ENCODE results near the gene ASB1.

Gene ASB1

DNA sequence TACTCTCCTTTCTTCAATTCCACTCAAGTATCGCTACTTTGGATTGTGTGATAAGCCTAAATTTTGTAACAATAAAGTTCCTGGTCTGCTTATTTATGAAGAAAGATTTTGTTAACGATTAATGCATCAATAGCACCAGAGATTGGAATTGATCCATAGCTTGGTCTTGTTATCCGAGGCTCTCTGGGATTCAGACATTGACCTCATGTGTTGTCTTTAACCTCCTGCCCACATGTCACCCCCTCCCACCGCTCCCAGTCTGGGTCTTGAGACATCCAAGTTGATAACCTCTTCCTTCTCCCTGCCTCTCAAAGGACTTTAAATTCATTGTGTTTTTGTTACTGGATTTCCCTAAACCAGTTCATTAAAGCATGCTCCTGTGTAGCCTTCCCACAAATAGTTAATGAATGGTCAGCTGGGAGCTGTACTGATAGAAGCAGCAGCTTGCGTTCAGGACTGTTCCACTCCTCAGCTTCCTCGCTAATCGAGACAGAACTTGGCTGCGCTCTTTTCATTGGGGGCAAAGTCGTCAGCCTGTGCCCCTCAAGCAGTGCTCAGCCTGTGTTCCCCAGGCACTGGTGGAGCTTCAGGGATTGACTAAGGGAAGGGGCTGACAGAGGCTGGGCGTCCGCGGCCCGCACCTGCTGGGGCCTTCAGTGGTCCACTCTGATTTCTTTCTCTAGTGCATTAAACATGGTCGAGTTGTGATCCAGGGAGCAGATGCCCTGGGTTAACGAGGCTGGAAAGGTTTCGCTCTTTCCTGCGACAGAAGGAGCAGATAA is 18.9 kb downstream of the ASB1 start:
- Histone ChIP-seq H2AFZ (ENCODE audit: low read length) (no peak overlapping the region), H3K4me3 (ENCODE audit: low read depth, low read length, poor library complexity, severe bottlenecking) (no peak overlapping the region), H3K9me3 (ENCODE audit: low read length) (no peaks in the 10 kb centered on the region), H3K4me1 (ENCODE audit: insufficient read depth, low read length, severe bottlenecking) (no peaks in the 10 kb centered on the region), H3F3A (ENCODE audit: insufficient read depth, low read length) (no peaks in the 10 kb centered on the region), H3K4me2 (ENCODE audit: low read length) (no peak overlapping the region), H3K27me3 (ENCODE audit: insufficient read depth, low read length) (no peaks in the 10 kb centered on the region), H3K9ac (ENCODE audit: low read length) (no peak overlapping the region), H3K9me2 (ENCODE audit: low read depth, low read length) (no peaks in the 10 kb centered on the region), H3K27ac (ENCODE audit: low read depth, low read length, poor library complexity, severe bottlenecking) (no peak overlapping the region), H4K20me1 (ENCODE audit: insufficient read depth, low read length) (no peaks in the 10 kb centered on the region), H3K79me2 (ENCODE audit: insufficient read depth, low read length) (peaks cover 11% of the 10 kb centered on the region; the same call in 1 of the 2 replicates), H3K36me3 (ENCODE audit: insufficient read depth, low read length) (peaks cover 79% of the 10 kb centered on the region)
- no peak for TF ChIP-seq EZH2 (IDR thresholded peaks at IDR 0.05; ENCODE audit: borderline replicate concordance, low read length)
- TF ChIP-seq, protein P1, sequence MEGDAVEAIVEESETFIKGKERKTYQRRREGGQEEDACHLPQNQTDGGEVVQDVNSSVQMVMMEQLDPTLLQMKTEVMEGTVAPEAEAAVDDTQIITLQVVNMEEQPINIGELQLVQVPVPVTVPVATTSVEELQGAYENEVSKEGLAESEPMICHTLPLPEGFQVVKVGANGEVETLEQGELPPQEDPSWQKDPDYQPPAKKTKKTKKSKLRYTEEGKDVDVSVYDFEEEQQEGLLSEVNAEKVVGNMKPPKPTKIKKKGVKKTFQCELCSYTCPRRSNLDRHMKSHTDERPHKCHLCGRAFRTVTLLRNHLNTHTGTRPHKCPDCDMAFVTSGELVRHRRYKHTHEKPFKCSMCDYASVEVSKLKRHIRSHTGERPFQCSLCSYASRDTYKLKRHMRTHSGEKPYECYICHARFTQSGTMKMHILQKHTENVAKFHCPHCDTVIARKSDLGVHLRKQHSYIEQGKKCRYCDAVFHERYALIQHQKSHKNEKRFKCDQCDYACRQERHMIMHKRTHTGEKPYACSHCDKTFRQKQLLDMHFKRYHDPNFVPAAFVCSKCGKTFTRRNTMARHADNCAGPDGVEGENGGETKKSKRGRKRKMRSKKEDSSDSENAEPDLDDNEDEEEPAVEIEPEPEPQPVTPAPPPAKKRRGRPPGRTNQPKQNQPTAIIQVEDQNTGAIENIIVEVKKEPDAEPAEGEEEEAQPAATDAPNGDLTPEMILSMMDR (IDR thresholded peaks at IDR 0.05; ENCODE audit: low read length), result no peak

DNA sequence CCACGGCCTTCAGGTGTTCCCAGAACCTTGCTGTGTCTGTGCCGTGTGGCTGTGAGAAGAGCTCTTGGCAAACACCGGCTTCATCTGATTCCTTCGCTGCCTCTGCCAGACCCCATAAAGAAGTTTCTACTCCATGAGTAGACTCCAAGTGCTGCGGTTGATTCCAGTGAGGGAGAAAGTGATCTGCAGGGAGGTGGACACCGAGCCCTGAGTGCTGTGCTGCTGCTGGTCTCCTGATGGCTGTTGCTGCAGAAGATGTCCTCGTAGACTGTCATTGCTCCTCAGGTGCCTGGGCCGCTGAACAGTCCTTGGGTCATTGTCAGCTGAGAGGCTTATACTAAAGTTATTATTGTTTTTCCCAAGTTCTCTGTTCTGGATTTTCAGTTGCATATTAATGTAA is 19.6 kb downstream of the ASB1 start:
- no peak overlapping the region for H3K9ac ChIP-seq (ENCODE audit: low read length)
- H3K9me3 ChIP-seq (ENCODE audit: low read length), result no peaks in the 10 kb centered on the region
- no peak overlapping the region for H3K4me2 ChIP-seq (ENCODE audit: low read length)
- H3K79me2 ChIP-seq (ENCODE audit: insufficient read depth, low read length), result peaks cover 11% of the 10 kb centered on the region; the same call in 1 of the 2 replicates
- H2AFZ ChIP-seq (ENCODE audit: low read length), result no peak overlapping the region
- H3K36me3 ChIP-seq (ENCODE audit: insufficient read depth, low read length), result peaks cover 83% of the 10 kb centered on the region
- H3K9me2 ChIP-seq (ENCODE audit: low read depth, low read length), result no peaks in the 10 kb centered on the region
- no peak overlapping the region for H3K27ac ChIP-seq (ENCODE audit: low read depth, low read length, poor library complexity, severe bottlenecking)
- H4K20me1 ChIP-seq (ENCODE audit: insufficient read depth, low read length), result no peaks in the 10 kb centered on the region
- no peaks in the 10 kb centered on the region for H3K27me3 ChIP-seq (ENCODE audit: insufficient read depth, low read length)
- no peak overlapping the region for H3K4me3 ChIP-seq (ENCODE audit: low read depth, low read length, poor library complexity, severe bottlenecking)
- H3F3A ChIP-seq (ENCODE audit: insufficient read depth, low read length), result no peaks in the 10 kb centered on the region
- TF ChIP-seq, protein P1 (IDR thresholded peaks at IDR 0.05; ENCODE audit: low read length), result no peak
- no peak for TF ChIP-seq EZH2 (IDR thresholded peaks at IDR 0.05; ENCODE audit: borderline replicate concordance, low read length)
- no peaks in the 10 kb centered on the region for H3K4me1 ChIP-seq (ENCODE audit: insufficient read depth, low read length, severe bottlenecking)

DNA sequence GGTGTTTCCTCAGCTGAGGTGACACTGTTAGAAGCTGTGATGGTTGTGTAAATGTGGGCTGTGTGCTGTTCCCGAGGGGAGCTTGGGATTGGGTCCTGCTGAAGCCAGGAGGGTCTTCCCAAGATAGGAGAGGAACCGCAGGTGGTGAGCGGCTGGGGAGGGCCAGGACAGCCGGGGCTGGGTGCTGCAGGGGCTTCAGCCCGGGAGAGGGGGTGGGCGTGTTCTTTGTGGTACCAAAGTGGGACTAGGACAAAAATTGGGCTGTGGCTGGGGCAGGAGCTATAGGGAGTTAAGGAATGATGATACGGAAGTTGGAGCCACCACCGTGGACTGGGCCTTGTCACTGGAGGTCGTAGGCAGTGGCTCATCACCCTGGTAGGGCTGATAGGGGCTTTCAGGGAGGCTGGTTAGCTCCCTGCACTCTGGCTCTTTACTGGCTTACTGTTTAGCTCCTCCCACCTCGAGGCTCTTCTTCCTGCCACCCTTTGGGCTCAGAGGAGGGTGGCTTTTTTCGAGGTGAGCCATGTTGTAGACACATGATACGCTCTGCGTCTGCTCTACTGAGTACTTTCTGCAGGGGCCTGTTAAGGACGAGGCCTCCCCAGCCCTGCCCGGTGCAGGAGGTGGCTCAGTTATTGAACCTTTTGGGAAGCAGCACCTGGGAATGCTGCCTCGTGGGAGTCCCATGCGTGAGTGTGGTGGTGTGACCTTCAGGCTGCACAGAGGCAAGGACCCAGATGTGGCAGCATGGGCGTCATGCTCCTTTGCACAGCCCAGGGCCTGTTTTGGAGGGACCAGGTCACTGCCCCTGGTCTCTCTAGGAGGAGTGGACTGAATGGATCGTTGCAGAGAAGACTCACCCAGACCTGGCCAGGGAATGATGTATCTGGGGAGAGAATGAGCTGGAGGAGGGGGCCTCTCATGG is 21.6 kb downstream of the ASB1 start:
- H3K27me3 ChIP-seq (ENCODE audit: insufficient read depth, low read length), result no peaks in the 10 kb centered on the region
- H3K4me1 ChIP-seq (ENCODE audit: insufficient read depth, low read length, severe bottlenecking), result no peaks in the 10 kb centered on the region
- H4K20me1 ChIP-seq (ENCODE audit: insufficient read depth, low read length), result no peaks in the 10 kb centered on the region
- no peak overlapping the region for H2AFZ ChIP-seq (ENCODE audit: low read length)
- no peak overlapping the region for H3K9ac ChIP-seq (ENCODE audit: low read length)
- H3K4me2 ChIP-seq (ENCODE audit: low read length), result no peak overlapping the region
- H3K79me2 ChIP-seq (ENCODE audit: insufficient read depth, low read length), result peaks cover under 1% of the 10 kb centered on the region; the same call in 1 of the 2 replicates
- TF ChIP-seq, protein P1 (IDR thresholded peaks at IDR 0.05; ENCODE audit: low read length), result no peak
- TF ChIP-seq EZH2 (IDR thresholded peaks at IDR 0.05; ENCODE audit: borderline replicate concordance, low read length), result no peak
- H3K9me3 ChIP-seq (ENCODE audit: low read length), result no peaks in the 10 kb centered on the region
- H3K36me3 ChIP-seq (ENCODE audit: insufficient read depth, low read length), result peaks cover 90% of the 10 kb centered on the region
- no peak overlapping the region for H3K4me3 ChIP-seq (ENCODE audit: low read depth, low read length, poor library complexity, severe bottlenecking)
- no peak overlapping the region for H3K27ac ChIP-seq (ENCODE audit: low read depth, low read length, poor library complexity, severe bottlenecking)
- no peaks in the 10 kb centered on the region for H3K9me2 ChIP-seq (ENCODE audit: low read depth, low read length)
- H3F3A ChIP-seq (ENCODE audit: insufficient read depth, low read length), result no peaks in the 10 kb centered on the region

Data from OCI-LY1 (cell line).